ENCODE data around the gene KIAA0040. TPM values are rescaled to one million over a fixed set of nuclear protein-coding genes. Genes with fewer than 3 reads are reported as not detected.

The KIAA0040 gene
- total and polyA plus RNA-seq, 4 donors, result 4.6 to 12.0 (median 5.7) TPM

DNA sequence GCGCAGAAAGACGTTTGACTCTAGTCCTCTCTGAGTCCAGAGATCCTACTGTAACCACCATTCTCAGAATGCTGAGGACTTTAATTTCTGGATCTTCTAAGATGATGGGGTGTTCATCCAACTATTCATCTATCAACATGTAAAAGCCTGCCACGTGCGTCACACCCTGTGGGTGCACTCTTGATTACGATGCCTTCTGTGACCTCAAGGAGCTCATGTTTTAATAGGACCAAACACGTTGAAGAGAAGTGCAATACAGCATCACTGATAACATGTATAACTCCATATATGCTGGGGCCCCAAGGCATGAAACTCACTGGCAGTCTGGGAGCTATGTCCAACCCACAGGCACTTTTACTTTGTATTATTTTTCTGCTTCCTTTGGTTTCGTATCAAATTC, 19.0 kb downstream of the KIAA0040 start (continued):
- TF ChIP-seq RAD21 (IDR thresholded peaks at IDR 0.05) (no peak), FOXA1 (IDR thresholded peaks at IDR 0.05) (no peak), FOXA2 (IDR thresholded peaks at IDR 0.05) (no peak), YY1 (IDR thresholded peaks at IDR 0.05) (no peak), RXRA (IDR thresholded peaks at IDR 0.05) (no peak)
- TF ChIP-seq, protein P1, sequence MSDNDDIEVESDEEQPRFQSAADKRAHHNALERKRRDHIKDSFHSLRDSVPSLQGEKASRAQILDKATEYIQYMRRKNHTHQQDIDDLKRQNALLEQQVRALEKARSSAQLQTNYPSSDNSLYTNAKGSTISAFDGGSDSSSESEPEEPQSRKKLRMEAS (IDR thresholded peaks at IDR 0.05), result no peak
- TF ChIP-seq, protein P2, sequence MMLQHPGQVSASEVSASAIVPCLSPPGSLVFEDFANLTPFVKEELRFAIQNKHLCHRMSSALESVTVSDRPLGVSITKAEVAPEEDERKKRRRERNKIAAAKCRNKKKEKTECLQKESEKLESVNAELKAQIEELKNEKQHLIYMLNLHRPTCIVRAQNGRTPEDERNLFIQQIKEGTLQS (IDR thresholded peaks at IDR 0.05), result no peak

DNA sequence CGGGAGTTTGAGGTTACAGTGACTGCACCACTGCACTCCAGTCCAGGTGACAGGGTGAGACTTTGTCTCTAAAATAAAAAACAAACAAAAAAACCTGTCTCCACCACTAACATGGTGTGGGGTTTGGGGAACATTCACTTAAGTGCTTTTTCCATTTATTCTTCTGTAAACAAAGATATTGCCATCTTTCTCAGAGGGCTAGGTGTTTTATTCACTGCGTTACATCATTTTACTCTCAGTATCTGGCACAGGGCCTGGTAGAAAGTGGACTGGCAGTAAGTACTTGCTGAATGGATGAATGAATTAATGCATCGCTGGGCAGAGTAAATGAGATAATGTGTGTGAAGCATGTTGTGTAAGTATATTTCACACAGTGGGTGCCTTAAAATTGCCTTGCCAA, 20.1 kb downstream of the KIAA0040 start:
- H3K36me3 ChIP-seq (ENCODE audit: control insufficient read depth in 4 of 4, insufficient read depth in 3 of 4, low read depth in 1 of 4, low read length in 3 of 4), result peaks cover 0 to 22% (median 15%) of the 10 kb centered on the region in 4 donors
- no peak overlapping the region for H3K4me3 ChIP-seq (ENCODE audit: low read depth in 1 of 3, low read length in 3 of 3)
- H3K27ac ChIP-seq (ENCODE audit: low read depth in 1 of 2, low read length in 2 of 2), result no peak overlapping the region
- no peaks in the 10 kb centered on the region for H3K9me3 ChIP-seq (ENCODE audit: control insufficient read depth in 4 of 4, low read length in 3 of 4)
- WGBS, result 97% methylated on average over 3 of the region's 3 CpGs
- DNase-seq (ENCODE audit: low spot score), result no peak
- TF ChIP-seq NR2F2 (IDR thresholded peaks at IDR 0.05) (no peak), FOXA1 (IDR thresholded peaks at IDR 0.05) (no peak), FOXA2 (IDR thresholded peaks at IDR 0.05) (no peak), SP1 (IDR thresholded peaks at IDR 0.05) (no peak), TAF1 (conservative IDR thresholded peaks at IDR 0.05) (no peak), HNF4A (conservative IDR thresholded peaks at IDR 0.05) (no peak), YY1 (IDR thresholded peaks at IDR 0.05) (no peak)
- TF ChIP-seq, protein P2 (IDR thresholded peaks at IDR 0.05), result no peak
- TF ChIP-seq, protein P1 (IDR thresholded peaks at IDR 0.05), result no peak
- TF ChIP-seq, protein P3, sequence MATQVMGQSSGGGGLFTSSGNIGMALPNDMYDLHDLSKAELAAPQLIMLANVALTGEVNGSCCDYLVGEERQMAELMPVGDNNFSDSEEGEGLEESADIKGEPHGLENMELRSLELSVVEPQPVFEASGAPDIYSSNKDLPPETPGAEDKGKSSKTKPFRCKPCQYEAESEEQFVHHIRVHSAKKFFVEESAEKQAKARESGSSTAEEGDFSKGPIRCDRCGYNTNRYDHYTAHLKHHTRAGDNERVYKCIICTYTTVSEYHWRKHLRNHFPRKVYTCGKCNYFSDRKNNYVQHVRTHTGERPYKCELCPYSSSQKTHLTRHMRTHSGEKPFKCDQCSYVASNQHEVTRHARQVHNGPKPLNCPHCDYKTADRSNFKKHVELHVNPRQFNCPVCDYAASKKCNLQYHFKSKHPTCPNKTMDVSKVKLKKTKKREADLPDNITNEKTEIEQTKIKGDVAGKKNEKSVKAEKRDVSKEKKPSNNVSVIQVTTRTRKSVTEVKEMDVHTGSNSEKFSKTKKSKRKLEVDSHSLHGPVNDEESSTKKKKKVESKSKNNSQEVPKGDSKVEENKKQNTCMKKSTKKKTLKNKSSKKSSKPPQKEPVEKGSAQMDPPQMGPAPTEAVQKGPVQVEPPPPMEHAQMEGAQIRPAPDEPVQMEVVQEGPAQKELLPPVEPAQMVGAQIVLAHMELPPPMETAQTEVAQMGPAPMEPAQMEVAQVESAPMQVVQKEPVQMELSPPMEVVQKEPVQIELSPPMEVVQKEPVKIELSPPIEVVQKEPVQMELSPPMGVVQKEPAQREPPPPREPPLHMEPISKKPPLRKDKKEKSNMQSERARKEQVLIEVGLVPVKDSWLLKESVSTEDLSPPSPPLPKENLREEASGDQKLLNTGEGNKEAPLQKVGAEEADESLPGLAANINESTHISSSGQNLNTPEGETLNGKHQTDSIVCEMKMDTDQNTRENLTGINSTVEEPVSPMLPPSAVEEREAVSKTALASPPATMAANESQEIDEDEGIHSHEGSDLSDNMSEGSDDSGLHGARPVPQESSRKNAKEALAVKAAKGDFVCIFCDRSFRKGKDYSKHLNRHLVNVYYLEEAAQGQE (IDR thresholded peaks at IDR 0.05), result no peak
- TF ChIP-seq, protein P4, sequence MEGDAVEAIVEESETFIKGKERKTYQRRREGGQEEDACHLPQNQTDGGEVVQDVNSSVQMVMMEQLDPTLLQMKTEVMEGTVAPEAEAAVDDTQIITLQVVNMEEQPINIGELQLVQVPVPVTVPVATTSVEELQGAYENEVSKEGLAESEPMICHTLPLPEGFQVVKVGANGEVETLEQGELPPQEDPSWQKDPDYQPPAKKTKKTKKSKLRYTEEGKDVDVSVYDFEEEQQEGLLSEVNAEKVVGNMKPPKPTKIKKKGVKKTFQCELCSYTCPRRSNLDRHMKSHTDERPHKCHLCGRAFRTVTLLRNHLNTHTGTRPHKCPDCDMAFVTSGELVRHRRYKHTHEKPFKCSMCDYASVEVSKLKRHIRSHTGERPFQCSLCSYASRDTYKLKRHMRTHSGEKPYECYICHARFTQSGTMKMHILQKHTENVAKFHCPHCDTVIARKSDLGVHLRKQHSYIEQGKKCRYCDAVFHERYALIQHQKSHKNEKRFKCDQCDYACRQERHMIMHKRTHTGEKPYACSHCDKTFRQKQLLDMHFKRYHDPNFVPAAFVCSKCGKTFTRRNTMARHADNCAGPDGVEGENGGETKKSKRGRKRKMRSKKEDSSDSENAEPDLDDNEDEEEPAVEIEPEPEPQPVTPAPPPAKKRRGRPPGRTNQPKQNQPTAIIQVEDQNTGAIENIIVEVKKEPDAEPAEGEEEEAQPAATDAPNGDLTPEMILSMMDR (IDR thresholded peaks at IDR 0.05; ENCODE audit: low read depth, low read length, missing input control), result no peak
- peaks cover 0 to 12% (median 4%) of the 10 kb centered on the region in 4 donors for H3K4me1 ChIP-seq (ENCODE audit: control insufficient read depth in 4 of 4, insufficient read depth in 4 of 4, low read length in 3 of 4)
- H3K27me3 ChIP-seq (ENCODE audit: control insufficient read depth in 4 of 4, insufficient read depth in 4 of 4, low read length in 3 of 4), result no peaks in the 10 kb centered on the region
- H3K9ac ChIP-seq (ENCODE audit: low read depth in 1 of 2, low read length in 2 of 2), result no peak overlapping the region
